ENCODE results near the gene CSGALNACT2.

CSGALNACT2 gene

GRCh38 chr10:43120116-43120928 lies 17.9 kb upstream of the CSGALNACT2 start:
- no peak for TF ChIP-seq CREB1 (IDR thresholded peaks at IDR 0.05; ENCODE audit: low read depth)
- no peak for TF ChIP-seq TCF12 (IDR thresholded peaks at IDR 0.05; ENCODE audit: low read depth)
- TF ChIP-seq TAF1 (IDR thresholded peaks at IDR 0.05; ENCODE audit: low read depth) = no peak
- TF ChIP-seq NFIC (IDR thresholded peaks at IDR 0.05) = no peak
- TF ChIP-seq ZBTB7A (IDR thresholded peaks at IDR 0.05; ENCODE audit: low read depth) = no peak
- no peak for TF ChIP-seq RAD21 (IDR thresholded peaks at IDR 0.05; ENCODE audit: low read depth)
- no peak for TF ChIP-seq CEBPB (IDR thresholded peaks at IDR 0.05)

GRCh38 chr10:43120929-43121314 lies 17.3 kb upstream of the CSGALNACT2 start:
- TF ChIP-seq TCF12 (IDR thresholded peaks at IDR 0.05; ENCODE audit: low read depth) = no peak
- TF ChIP-seq NFIC (IDR thresholded peaks at IDR 0.05) = no peak
- no peak for TF ChIP-seq USF1 (IDR thresholded peaks at IDR 0.05)
- TF ChIP-seq TAF1 (IDR thresholded peaks at IDR 0.05; ENCODE audit: low read depth) = no peak
- no peak for TF ChIP-seq EGR1 (IDR thresholded peaks at IDR 0.05)
- TF ChIP-seq REST (IDR thresholded peaks at IDR 0.05; ENCODE audit: low read depth) = no peak
- TF ChIP-seq YY1 (IDR thresholded peaks at IDR 0.05; ENCODE audit: low read depth) = no peak
- TF ChIP-seq EP300 (IDR thresholded peaks at IDR 0.05; ENCODE audit: borderline replicate concordance) = no peak
- TF ChIP-seq CREB1 (IDR thresholded peaks at IDR 0.05; ENCODE audit: low read depth) = no peak
- no peak for TF ChIP-seq FOXM1 (IDR thresholded peaks at IDR 0.05; ENCODE audit: borderline replicate concordance, low read depth)
- TF ChIP-seq MAX (IDR thresholded peaks at IDR 0.05) = no peak
- no peak for TF ChIP-seq TEAD4 (IDR thresholded peaks at IDR 0.05)
- no peak for TF ChIP-seq ZBTB7A (IDR thresholded peaks at IDR 0.05; ENCODE audit: low read depth)
- TF ChIP-seq CEBPB (IDR thresholded peaks at IDR 0.05) = no peak

- TF ChIP-seq CREB1 (IDR thresholded peaks at IDR 0.05; ENCODE audit: low read depth) = no peak
- TF ChIP-seq USF1 (IDR thresholded peaks at IDR 0.05) = no peak
- no peak for TF ChIP-seq EP300 (IDR thresholded peaks at IDR 0.05; ENCODE audit: borderline replicate concordance)
- TF ChIP-seq TAF1 (IDR thresholded peaks at IDR 0.05; ENCODE audit: low read depth) = no peak
- TF ChIP-seq REST (IDR thresholded peaks at IDR 0.05; ENCODE audit: low read depth) = no peak
- TF ChIP-seq CEBPB (IDR thresholded peaks at IDR 0.05) = no peak
- TF ChIP-seq RAD21 (IDR thresholded peaks at IDR 0.05; ENCODE audit: low read depth) = no peak
- no peak for TF ChIP-seq ZBTB7A (IDR thresholded peaks at IDR 0.05; ENCODE audit: low read depth)
These were observed 16.8 kb upstream of the CSGALNACT2 start for GRCh38 chr10:43121444-43121843.

- no peak for TF ChIP-seq TCF12 (IDR thresholded peaks at IDR 0.05; ENCODE audit: low read depth)
- no peak for TF ChIP-seq USF1 (IDR thresholded peaks at IDR 0.05)
- no peak for TF ChIP-seq REST (IDR thresholded peaks at IDR 0.05; ENCODE audit: low read depth)
- TF ChIP-seq CREB1 (IDR thresholded peaks at IDR 0.05; ENCODE audit: low read depth) = no peak
- no peak for TF ChIP-seq ZBTB7A (IDR thresholded peaks at IDR 0.05; ENCODE audit: low read depth)
- no peak for TF ChIP-seq TEAD4 (IDR thresholded peaks at IDR 0.05)
- no peak for TF ChIP-seq MAX (IDR thresholded peaks at IDR 0.05)
- TF ChIP-seq CEBPB (IDR thresholded peaks at IDR 0.05) = no peak
These were observed 16.1 kb upstream of the CSGALNACT2 start for GRCh38 chr10:43122096-43122495.
